AML-193 (cell line): Measurements from ENCODE around the gene ABCB8.
A peak's percentile ranks its signal among the peaks of the same experiment; 100 is the strongest.

Source experiments
- DNase-seq, 2 experiments: peaks; one replicate each; lab custom pipeline; 2025; lab: John Stamatoyannopoulos, UW

ABCB8 gene

DNA sequence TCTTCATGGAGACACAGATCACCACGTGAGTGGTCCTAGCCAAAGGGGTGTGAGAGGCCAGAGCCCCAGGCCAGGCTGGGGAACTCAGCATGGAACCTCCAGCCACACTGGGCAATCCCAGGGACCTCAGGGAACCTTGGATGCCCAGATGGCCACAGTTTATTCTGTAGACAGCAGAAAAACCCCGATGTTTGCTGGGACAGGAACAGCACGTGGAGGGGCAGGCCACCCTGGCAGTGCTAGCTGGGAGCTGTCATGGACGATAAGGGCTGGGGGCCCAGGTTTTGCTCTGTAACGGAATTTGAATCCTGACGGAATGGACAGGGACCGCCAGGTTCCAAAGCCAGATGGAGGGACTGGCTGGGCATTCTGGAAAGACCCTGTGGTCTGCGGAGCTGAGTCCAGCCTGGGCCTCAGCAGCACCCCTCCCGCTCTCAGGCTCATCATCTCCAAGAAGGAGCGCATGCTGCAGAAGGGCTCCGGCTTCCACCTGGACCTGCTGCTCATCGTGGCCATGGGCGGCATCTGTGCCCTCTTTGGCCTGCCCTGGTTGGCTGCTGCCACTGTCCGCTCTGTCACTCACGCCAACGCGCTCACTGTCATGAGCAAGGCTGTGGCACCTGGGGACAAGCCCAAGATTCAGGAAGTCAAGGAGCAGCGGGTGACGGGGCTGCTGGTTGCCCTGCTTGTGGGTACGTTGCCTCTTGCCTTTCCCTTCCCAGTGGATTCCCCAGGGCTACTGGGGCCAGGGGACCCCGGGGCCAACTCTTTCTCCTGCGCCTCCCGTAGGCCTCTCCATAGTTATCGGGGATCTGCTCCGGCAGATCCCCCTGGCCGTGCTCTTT is 46.8 kb downstream of the ABCB8 start:
- no peak for DNase-seq

DNA sequence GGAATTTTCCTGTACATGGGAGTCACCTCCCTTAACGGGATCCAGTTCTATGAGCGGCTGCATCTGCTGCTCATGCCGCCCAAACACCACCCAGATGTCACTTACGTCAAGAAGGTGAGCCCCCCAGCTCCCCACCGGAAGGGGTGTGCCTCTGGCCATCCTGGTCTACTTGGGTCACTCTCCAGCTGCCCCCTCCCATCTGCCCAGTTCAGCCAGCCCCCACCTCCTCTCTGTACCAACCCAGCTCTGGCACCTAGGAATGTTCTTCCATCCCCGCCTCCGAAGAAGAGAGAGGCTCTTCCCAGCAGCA is 47.4 kb downstream of the ABCB8 start:
- DNase-seq: no peak

DNA sequence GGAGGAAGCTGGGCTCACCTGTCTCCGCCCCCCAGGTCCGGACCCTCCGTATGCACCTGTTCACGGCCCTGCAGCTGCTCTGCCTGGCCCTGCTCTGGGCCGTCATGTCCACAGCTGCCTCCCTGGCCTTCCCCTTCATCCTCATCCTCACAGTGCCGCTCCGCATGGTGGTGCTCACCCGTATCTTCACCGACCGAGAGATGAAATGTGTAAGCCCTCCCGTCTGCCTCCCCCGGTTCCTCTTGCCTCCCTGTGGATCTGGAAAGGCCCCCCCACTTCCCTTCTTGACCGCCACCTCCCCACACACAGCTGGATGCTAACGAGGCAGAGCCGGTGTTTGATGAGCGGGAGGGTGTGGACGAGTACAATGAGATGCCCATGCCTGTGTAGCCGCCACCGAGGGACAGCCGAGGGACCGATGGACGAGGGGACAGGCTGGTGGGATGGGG is 47.8 kb downstream of the ABCB8 start:
- DNase-seq: no peak

DNA sequence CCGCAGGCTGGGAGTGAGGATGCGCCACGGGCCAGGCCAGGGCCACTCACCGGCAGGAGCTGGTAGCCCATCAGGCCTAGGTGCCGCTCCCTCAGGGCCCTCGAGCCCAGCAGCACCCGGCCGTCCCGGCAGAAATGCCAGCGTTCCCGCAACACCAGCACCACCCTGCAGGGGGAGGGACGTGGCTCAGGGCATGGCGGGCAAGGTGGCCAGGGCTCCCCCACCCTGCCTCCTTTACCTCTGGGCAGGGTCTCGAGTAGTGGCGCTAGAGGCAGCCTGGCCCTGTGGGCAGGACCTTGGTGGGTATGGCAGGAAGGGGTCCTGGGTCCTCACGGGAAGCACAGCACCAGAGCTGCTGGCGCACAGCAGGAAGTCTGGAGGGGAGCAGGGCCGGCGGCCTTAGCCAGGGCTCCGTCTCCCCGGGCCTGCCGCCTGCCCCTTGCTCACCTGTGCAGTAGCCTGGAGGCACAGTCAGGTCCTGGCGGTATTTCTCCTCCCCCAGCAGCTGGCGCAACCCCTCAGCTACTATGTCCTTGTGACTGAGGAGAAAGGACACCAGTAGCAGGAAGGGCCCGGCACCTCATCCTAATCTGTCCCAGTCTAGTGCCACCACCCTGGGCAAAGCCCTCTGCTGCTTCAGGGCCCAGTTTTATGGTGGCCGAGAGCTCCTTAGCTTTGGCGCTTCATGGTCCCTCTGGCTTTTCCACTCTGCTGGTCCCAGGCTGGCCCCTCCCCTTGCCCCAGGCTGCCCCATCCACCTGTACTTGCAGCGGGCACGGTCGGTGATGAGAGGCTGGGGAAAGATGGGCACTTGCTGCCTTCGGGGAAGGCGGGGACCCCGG is 48.8 kb downstream of the ABCB8 start:
- no peak for DNase-seq

DNA sequence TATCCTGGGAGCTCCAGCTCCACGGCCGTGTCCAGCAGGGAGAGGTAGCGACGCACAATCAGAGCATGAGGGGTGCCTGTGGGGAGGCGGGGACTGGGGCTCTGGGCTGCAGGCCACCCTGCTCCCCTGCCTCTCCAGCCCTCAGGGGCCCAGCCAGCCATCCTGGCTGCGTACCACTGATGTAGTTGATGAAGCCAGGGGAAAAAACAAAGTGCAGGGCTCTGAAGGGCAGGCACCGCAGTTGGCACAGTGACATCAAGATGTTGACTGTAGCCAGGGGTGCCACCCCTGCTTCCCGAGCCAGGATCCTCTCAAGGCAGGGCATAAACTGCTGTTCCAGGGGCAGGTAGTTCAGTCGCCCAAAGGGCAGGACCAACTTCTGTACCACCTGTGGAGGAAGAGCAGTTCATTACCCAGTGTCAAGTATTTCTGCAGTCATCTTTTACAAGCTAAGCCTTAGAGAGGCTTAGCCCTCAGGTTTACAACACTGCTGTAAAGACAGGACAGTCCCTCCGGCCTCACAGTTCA is 49.5 kb downstream of the ABCB8 start:
- DNase-seq: no peak

DNA sequence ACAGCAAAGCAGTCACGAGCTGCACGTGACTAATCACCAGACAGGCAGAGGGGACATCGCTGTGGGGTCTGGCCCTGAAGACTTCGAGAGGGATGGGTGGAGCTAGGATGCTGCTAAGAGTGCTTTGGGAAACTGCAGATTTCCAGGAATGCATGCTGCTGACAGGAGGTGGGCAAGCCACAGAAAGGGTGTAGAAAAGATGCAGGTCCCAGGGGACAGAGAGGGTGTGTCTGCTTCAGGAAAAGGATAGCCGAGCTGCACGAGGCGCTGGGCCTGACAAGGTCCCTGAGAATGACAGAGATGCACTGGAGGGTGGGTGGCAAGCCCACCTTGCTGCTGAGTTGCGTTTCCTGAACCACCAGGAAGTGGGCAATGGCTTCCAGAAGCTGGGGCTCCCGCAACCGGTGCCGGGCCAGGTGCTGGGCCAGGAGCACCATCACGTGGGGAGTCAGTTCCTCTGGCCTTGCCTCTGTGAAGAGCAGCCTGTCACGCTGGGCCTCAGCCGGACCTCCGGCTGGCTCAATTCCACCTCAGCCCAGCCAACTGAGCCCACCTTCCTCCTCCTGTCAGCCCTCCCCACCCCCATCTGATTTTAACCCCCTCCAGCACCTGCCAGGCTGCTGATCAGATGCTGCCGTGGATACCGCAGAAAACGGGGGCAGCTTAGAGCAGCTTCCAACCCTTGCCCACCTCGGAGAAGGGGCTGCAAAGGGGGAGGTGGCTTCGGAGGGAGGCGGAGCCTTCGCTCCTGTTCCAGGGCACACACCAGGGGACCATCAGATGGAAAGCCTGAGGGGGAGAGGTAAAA is 50.2 kb downstream of the ABCB8 start:
- DNase-seq: no peak

DNA sequence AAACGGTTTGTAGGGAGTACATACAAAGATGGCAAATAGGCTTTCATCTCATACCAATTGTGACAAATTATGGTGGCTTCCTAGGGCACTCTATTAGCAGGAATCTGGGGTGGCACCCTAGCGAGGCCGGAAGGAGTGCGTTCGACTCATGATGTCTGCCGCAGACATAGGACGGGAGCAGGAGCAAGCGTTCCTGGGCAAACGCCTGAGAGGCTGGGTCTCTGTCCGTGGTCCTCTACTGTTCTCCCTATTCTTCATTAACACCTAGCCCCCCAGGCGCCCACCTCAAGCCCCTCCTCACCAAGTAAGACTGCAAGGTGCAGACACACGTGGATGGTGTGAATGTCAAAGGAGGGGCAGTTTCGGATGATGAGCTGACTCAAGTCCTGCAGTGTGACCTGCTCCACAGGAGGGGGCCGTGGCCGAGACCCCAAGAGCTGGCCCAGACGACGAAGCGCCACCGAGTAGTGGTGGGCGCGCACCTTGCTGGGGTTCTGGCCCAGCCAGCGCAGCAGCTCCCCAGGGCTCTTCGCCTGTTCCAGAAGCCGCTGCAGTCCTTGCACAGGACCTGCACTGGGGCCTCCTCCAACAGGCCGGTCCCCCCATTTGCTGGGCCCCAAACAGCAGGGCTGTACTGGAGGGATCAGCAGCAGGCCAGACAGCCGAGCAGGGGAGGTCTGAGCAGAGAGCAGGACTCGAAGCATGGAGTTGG is 51.1 kb downstream of the ABCB8 start:
- no peak for DNase-seq

DNA sequence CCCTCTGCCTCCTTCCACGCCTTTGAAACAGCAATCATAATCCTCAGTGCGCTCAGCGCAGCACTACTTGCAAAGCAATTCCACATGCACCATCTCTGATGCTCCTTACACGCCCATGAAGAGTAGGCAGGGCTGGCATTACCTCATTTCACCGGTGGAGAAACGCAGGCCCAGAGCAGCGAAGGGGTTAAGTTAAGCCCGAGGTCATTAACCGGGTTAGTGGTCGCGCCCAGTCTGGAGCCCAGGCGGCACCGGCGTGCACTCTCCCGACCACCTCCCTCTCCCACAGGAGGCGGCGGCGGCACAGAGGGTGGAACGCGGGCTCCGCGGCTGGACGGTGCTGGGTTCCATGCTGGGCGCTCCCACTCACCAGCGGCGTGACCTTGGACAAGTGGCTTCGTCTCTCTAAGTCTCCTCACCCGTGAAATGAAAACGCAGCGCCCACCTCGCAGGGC is 51.8 kb downstream of the ABCB8 start:
- no peak for DNase-seq

DNA sequence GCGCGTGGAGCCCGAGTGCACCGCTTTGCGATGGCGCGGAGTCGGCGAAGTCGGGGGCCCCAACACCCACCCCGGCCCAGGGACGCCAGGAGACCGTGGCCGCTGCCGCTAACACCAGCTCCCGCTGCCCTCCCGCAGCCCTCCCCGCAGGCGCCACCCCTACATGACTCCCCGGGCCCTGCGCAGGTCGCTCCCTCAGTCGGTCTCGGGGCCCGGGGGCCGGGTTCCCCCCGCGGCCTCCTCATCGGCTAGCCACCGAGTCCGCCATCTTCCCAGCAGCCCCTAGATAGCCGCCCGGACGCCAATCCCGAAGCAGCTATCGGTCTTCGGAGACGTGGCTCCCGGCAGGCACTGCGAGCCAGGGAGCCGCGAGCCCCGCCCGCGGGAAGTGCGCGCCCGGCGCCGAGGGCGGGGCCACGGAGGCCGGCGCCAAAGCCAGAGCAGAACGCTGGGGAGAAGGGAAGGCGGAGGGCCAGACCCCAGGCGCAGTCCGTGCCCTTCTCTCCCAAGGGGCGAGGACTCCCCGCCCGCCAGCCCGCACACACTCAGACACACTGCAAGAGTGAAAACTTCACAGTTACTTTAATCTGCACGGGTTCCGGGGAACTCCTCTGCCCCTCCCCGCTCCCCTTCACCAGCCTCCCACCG is 52.4 kb downstream of the ABCB8 start, which contains the start of gene FASTK:
Gene FASTK (minus strand): TSS at position 288 of the 648 bp plus-strand sequence. CDS start 43 bp downstream, at position 245.
- peak; percentile 71 to 73 for DNase-seq

DNA sequence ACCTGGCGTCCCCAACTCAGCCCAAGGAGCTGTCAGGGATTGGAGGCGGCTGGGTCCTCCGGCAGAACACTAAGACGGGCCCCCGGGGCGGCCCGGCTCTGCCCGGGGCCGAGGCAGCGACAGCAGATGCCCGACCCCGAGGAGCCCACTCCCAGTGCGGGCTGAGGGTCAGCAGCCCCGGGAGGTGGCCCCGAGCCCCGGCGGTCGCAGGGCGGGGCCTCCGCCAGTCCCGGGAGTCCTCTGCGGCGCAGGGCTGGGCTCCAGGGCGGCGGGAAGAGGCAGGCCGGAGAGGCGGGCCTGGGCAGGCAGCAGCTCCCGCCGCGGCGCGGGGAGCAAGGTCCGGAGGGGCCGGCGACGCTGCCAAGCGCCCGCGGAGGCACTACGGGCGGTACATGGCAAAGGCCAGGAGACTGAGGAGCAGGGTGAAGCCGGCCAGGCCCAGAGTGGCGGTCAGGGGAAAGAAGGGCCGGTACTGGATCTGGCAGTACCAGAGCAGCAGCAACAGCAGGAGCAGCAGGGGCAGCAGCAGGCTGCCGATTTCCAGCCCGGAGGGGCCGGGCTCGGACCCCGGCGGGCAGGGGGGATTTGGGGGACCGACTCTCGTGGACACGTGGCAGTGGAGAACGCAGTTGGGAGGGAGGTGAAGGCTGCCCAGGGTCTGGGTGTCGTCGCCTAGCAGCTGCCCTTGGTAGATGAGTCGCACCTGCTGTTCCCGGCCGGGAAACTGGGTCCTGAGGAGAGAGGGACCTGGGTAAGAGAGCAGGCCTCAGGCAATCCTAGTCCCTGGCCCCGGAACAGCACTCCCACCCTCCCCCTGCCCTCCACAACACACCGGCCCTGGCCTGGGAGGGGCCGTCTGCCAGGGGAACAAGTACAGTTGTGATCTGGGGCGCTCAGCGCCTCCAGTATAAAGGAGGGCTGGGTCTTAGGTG is 53.2 kb downstream of the ABCB8 start:
- no peak for DNase-seq

DNA sequence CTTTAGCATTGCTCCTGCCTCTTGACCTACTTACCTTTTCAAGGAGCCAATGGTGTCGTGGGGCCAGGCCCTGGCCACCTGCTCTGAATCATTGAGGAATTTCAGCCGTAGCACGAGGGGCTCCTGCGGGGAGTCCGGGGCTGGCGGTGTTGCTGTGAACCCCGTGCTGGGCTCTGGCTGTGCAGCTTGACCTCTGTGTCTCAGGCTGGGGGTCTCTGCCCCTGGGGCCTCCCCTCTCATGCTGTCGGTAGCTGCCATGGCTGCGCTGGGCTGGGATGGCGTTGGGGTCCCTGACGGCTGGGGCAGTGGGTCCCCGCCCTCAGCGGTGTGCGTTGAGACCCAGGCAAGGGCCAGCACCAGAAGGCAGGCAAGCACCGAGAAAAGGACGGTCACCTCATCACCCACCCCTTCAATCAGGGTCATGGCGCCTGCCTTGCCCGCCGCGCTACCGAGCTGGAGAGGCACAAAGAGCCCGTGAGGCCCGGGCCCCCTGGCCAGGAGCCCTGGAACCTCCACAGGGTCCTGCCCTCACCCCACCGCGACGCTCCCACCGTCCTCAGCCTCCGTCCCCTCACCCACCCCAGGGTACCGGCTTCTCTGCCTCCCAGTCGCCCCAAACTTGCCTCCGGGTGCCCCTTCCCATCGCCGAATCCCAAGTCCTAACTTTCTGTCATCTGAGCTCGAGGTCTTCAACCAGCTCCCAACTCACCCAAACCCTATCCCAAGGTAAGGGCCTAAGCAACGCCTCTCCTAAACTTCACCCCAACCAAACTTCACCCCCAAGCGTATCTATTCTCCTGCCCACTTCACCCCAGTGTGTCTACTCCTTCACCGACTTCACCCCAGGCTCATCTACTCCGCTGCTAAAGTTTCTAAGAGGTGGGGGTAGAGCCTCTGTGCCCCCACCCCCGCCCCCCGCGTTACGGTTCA is 54.2 kb downstream of the ABCB8 start:
- DNase-seq: no peak

DNA sequence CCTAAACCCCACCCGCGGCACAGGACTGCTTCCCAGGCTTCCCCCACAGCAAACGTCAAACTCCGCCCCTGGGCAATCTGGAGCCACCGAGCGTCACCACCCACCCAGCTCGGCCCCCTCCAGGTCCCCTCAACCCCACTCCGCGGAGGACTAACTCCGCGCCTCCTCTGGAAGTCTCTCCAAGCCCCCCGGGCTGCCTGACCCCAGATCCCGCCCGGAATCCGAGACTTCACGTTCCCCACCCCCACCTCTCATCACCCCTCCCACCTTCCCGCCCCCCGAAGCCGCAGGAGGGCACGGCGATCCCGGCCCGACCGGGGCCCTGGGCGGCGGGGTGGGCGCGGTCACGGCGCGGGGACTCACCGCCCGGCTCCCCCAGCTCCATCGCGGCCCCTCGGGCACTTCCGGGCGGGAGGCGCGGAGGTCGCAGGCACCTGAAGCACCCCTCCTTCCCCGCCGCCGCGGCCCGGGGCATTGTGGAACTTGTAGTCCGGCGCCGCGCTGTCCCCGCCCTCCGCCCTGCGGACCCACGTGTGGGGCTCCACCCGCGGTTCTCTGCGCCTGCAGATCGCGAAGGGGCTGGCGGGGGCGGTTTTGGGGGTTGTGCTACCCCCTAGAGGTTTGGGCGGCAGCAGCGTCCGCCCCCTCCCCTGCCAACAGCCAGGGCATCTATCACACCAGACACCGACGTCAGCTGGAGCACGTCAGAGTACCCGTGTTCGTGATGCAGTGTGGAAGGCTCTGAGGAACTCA is 55.0 kb downstream of the ABCB8 start, which contains the start of gene TMUB1:
Gene TMUB1 (minus strand): TSS at position 423 of the 753 bp plus-strand sequence. CDS start 930 bp downstream, outside the sequence.
- DNase-seq: peak; percentile 43 to 45

DNA sequence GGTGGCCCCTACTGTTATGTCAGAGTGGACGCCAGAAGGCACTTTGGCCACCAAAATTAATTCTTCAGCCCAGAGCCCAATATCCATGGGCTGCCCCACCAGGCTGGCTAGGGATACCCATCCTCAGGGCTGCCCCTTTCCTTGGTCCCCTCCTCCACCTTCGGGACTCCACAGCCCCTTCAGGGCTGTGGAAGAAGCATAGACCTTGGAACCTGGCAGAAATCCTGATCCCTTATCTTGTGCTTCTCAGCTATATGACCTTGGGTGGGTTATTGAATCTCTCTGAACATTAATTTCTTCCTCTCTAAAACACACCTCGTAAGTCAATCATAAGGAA is 55.5 kb downstream of the ABCB8 start:
- DNase-seq: no peak

DNA sequence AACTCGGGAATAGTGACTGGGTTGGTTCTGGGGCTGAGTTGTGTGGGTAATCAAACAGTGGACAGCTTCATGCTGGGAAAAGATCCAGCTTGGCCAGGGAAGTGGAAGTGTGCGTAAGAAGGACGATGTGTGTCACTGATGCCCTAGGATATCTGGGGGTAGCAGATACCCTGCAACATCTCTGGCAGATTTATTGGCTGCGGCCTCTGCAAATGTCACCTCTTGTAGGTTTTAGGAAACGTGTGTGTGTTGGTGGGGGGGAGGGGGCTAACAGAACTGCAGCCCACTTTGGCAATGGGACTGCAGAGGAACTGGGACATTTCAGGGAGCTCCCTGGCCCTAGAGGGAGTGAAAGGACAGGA is 57.1 kb downstream of the ABCB8 start:
- no peak for DNase-seq

DNA sequence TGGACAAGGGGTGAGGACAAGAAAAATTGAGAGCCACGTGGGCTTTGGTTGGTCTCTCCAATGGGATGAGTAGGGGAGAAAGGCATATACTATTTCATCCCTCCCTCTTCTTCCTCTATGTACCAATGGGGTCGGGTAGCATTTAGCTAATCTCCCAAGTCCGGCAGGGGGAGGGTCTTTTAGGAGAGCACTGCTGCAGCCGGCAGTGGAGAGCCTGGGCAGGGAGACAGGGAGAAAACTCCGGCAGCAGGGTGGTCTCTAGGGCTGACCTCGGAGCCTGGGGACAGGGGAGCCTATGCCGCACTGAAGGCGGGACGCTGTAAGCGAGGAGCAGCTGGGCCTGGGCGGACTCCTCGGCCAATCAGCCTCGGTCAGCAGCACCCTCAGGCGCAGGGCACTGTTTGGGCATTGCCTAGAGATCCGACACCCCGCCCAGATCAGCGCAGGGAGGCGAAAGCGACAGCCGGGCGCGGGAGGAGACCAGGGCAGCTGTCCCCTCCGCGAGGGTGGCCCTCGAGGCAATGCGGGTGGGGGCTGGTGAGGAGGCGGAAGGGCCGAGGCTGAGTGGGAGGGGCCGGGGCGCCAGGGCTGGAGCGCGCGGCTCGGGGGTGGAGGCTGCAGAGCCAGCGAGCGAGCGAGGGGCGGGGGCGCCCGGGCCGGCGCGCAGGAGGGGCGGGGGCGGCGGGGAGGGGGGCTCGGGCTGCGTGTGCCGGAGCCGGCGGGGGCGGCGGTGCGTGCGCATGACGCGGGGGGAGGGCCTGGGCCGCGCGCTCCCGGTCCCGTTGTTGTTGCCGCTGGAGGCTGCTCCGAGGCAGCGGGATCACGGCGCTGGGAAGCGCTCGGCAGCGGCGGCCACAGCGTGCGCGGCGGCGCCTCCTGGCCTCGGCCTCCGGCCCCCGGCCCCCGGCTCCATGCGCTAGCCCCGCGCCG is 57.7 kb downstream of the ABCB8 start, which contains the start of gene AGAP3:
Gene AGAP3 (plus strand): TSS at position 785 of the 930 bp plus-strand sequence. CDS start 267 bp downstream, outside the sequence.
- DNase-seq: peak; percentile 55 to 60

DNA sequence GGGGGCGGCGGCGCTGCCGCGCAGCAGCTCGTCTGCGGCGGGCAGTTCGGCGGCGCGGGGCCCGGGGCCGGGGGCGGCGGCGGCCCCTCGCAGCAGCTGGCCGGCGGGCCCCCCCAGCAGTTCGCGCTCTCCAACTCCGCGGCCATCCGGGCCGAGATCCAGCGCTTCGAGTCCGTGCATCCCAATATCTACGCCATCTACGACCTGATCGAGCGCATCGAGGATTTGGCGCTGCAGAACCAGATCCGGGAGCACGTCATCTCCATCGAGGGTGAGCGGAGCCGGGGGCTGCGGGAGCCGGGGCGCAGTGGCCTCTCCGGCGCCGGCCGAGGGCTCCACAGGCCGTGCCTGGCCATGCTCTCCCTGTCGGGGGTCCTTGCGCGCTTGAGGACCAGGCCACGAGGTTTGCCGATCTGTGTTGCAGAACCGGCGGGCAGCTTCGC is 58.6 kb downstream of the ABCB8 start:
- DNase-seq: no peak
